GM19455 (cell line): ENCODE measurements around the gene UGT1A7.
"Not testable (repeated sequence)": the region's sequence is repeated elsewhere in the genome, so short reads cannot be mapped to it uniquely, and the experiment has no call there.

ENCODE experiments used
- ATAC-seq: cut with Tn5 transposase; IDR thresholded peaks from one replicate; pipeline ENCODE4 v1.9.1; 2021; ENCODE audit not compliant: unreplicated experiment

Gene UGT1A7

GRCh38 chr2:233680361-233681045, 1.2 kb upstream of the UGT1A7 start:
- no peak for ATAC-seq

GRCh38 chr2:233684640-233685039, 2.9 kb downstream of the UGT1A7 start:
- ATAC-seq, result no peak

- no peak for ATAC-seq
Measured at GRCh38 chr2:233686928-233687327, 5.2 kb downstream of the UGT1A7 start.

- ATAC-seq, result no peak
Measured at GRCh38 chr2:233688341-233688740, 6.6 kb downstream of the UGT1A7 start.

GRCh38 chr2:233689031-233689430, 7.3 kb downstream of the UGT1A7 start:
- no peak for ATAC-seq

- ATAC-seq, result no peak
Measured at GRCh38 chr2:233689501-233689900, 7.8 kb downstream of the UGT1A7 start.

- ATAC-seq, result no peak
Measured at GRCh38 chr2:233690444-233690843, 8.7 kb downstream of the UGT1A7 start.

- no peak for ATAC-seq
Measured at GRCh38 chr2:233691443-233692433, 10.0 kb downstream of the UGT1A7 start.

- no peak for ATAC-seq
Measured at GRCh38 chr2:233692648-233693047, 10.9 kb downstream of the UGT1A7 start, which contains the start of gene UGT1A6. TSS of gene UGT1A6 (plus strand) at chr2:233692890. CDS start at chr2:233693005, 115 bp downstream.

GRCh38 chr2:233693963-233694362, 12.3 kb downstream of the UGT1A7 start:
- no peak for ATAC-seq

- ATAC-seq, result no peak
Measured at GRCh38 chr2:233698740-233699139, 17.0 kb downstream of the UGT1A7 start.

- no peak for ATAC-seq
Measured at GRCh38 chr2:233699424-233700027, 17.8 kb downstream of the UGT1A7 start.

GRCh38 chr2:233700028-233700635, 18.4 kb downstream of the UGT1A7 start:
- no peak for ATAC-seq

- not testable (repeated sequence) for ATAC-seq
Measured at GRCh38 chr2:233700842-233701241, 19.1 kb downstream of the UGT1A7 start.

GRCh38 chr2:233702238-233702637, 20.5 kb downstream of the UGT1A7 start:
- ATAC-seq, result no peak

GRCh38 chr2:233705911-233706506, 24.3 kb downstream of the UGT1A7 start:
- ATAC-seq, result no peak

- no peak for ATAC-seq
Measured at GRCh38 chr2:233706720-233707119, 25.0 kb downstream of the UGT1A7 start.

- no peak for ATAC-seq
Measured at GRCh38 chr2:233707940-233708644, 26.4 kb downstream of the UGT1A7 start.

GRCh38 chr2:233708942-233709341, 27.2 kb downstream of the UGT1A7 start:
- no peak for ATAC-seq
